Mammary epithelial cell (primary cell): Measurements from ENCODE around the gene CAGE1.

ENCODE experiments used
- CTCF ChIP-seq, 2 donors: IDR thresholded peaks in 1 of 2; conservative IDR thresholded peaks in 1 of 2; 2 replicates each; pipeline ENCODE4 v1.5.1; 2011 to 2012; ENCODE audit warnings: inconsistent platforms in 2 of 2, low read length in 2 of 2, mild to moderate bottlenecking in 2 of 2, control low read depth in 1 of 2, low read depth in 1 of 2; ENCODE audit not compliant: insufficient read depth in 1 of 2; ENCODE audit errors: extremely low read depth in 1 of 2
- EZH2 ChIP-seq: IDR thresholded peaks from 2 replicates; pipeline ENCODE4 v1.6.1; 2012; ENCODE audit warnings: low read length, inconsistent platforms, borderline replicate concordance

- no peak for TF ChIP-seq CTCF (conservative IDR thresholded peaks at IDR 0.05 in 1 of 2, IDR thresholded peaks at IDR 0.05 in 1 of 2; ENCODE audit: extremely low read depth in 1 of 2, insufficient read depth in 1 of 2, low read depth in 1 of 2, low read length in 2 of 2)
- no peak for TF ChIP-seq EZH2
These were observed 88.6 kb downstream of the CAGE1 start for GRCh38 chr6:7300926-7301325.
